AG10803 (cell line): Measurements from ENCODE around the gene RUBCNL.
"Not testable (repeated sequence)": the region's sequence is repeated elsewhere in the genome, so short reads cannot be mapped to it uniquely, and the experiment has no call there.

ENCODE experiments used
- DNase-seq: peaks from one replicate; pipeline ENCODE4 v3.0.0; 2010; ENCODE audit warnings: low read depth
- H3K4me3 ChIP-seq: 2 replicates; pipeline ENCODE4 v1.5.1; 2011; ENCODE audit warnings: mild to moderate bottlenecking, low read length, control low read depth
- TF ChIP-seq, protein P1 (sequence below): conservative IDR thresholded peaks from 2 replicates; pipeline ENCODE4 v1.5.1; 2011; ENCODE audit warnings: mild to moderate bottlenecking, low read length, control low read depth, inconsistent platforms

Gene RUBCNL

GRCh38 chr13:46377554-46377953 lies 9.5 kb downstream of the RUBCNL start:
- DNase-seq: no peak

GRCh38 chr13:46374710-46375109 lies 12.3 kb downstream of the RUBCNL start:
- H3K4me3 ChIP-seq: no peak overlapping the region
- TF ChIP-seq, protein P1, sequence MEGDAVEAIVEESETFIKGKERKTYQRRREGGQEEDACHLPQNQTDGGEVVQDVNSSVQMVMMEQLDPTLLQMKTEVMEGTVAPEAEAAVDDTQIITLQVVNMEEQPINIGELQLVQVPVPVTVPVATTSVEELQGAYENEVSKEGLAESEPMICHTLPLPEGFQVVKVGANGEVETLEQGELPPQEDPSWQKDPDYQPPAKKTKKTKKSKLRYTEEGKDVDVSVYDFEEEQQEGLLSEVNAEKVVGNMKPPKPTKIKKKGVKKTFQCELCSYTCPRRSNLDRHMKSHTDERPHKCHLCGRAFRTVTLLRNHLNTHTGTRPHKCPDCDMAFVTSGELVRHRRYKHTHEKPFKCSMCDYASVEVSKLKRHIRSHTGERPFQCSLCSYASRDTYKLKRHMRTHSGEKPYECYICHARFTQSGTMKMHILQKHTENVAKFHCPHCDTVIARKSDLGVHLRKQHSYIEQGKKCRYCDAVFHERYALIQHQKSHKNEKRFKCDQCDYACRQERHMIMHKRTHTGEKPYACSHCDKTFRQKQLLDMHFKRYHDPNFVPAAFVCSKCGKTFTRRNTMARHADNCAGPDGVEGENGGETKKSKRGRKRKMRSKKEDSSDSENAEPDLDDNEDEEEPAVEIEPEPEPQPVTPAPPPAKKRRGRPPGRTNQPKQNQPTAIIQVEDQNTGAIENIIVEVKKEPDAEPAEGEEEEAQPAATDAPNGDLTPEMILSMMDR: no peak
- DNase-seq: no peak

More at GRCh38 chr13:46377554-46377953, 9.5 kb downstream of the RUBCNL start:
- no peak overlapping the region for H3K4me3 ChIP-seq
- TF ChIP-seq, protein P1: no peak

DNA sequence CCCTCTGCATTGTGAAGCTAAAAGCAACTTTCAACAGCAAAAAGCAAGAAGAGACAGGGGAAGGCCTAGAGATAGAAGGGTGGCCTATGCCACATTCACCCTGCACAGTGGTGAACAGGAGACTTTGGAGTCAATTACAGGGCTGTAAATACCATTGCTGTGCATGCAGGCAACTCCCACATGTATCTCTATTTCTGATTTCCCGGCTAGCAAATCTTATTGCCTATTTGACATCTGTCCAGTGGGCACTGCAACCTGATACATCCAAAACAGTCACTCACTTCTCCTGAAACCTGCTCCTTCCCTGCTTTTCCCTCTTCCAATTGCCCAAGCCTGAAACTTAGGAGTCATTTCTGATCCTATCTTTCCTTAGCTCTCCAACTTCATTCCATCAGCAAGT lies 13.4 kb downstream of the RUBCNL start:
- TF ChIP-seq, protein P1: no peak
- no peak overlapping the region for H3K4me3 ChIP-seq
- no peak for DNase-seq

- not testable (repeated sequence) for H3K4me3 ChIP-seq, DNase-seq
These were observed 14.1 kb downstream of the RUBCNL start for GRCh38 chr13:46372938-46373337.

- no peak overlapping the region for H3K4me3 ChIP-seq
- no peak for DNase-seq
- TF ChIP-seq, protein P1: no peak
These were observed 15.0 kb downstream of the RUBCNL start for GRCh38 chr13:46372071-46372470.

DNA sequence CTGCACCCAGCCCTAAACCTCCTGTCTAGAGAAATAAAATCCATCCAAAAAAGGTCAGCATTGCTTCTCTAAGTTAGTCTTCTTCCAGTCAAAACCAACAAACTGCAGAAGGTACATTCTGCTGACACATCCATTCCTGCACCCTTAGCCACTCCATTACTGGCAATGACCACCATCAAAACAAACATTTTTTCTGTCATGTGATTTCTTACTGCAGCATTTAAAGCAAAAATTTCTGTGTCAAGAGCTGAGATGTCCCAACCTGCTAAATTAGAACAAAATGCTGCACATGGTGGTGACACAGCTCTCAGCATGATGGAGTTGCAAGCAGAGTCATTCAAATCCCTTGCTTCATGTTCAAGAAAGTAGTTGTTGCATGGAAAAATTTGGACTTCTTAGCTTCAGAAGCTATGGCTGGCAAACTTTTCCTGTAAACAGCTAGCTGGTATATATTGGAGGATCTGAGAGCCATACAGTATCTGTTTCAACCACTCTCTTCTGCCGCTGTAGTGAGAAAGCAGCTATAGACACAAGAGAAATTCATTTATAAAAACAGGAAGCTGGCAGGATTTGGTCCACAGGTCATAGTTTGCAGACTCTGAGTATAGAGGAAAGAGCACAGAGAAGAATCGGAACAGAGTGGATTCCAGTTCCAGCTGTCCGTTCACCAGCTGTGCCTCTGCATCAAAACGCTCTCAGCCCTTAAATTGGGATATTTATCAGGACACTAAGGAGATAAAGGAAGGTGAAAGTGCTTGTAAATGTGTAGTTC lies 17.4 kb downstream of the RUBCNL start:
- TF ChIP-seq, protein P1: no peak
- H3K4me3 ChIP-seq: no peak overlapping the region
- DNase-seq: peak; percentile 93

GRCh38 chr13:46367617-46368327 lies 19.3 kb downstream of the RUBCNL start:
- DNase-seq: no peak

More at GRCh38 chr13:46367617-46368327, 19.3 kb downstream of the RUBCNL start:
- TF ChIP-seq, protein P1: no peak
- H3K4me3 ChIP-seq: no peak overlapping the region
